ENCODE measurements around the gene ARSB. TPM values are rescaled to one million over a fixed set of nuclear protein-coding genes. Genes with fewer than 3 reads are reported as not detected.
A peak's percentile ranks its signal among the peaks of the same experiment; 100 is the strongest.

The ARSB gene
- total and polyA plus RNA-seq, 2 experiments from 2014 or later: 16.0 to 25.5 TPM

DNA sequence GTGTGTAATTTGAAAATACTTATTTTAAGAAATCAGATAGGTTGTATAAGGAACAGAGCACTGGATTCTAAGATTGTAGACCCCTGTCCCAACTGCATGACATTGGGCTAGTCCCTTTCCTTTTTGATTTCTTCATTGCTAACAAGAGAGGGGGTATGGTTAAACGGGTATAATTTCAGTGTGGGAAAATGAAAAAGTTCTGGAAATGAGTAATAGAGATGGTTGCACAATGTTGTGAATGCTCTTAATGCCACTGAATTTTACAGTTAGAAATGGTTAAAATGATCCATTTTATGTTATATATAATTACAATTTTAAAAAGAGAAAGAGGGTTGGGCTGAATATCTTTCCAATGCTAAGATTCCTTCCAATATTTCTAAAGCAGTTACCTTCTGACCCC is 233.2 kb downstream of the ARSB start:
- peak in 1 of 2 donors; percentile 44 for DNase-seq (ENCODE audit: low read depth in 1 of 2, low spot score in 1 of 2)
- no peaks in the 10 kb centered on the region for H3K27me3 ChIP-seq
- TF ChIP-seq, protein P1, sequence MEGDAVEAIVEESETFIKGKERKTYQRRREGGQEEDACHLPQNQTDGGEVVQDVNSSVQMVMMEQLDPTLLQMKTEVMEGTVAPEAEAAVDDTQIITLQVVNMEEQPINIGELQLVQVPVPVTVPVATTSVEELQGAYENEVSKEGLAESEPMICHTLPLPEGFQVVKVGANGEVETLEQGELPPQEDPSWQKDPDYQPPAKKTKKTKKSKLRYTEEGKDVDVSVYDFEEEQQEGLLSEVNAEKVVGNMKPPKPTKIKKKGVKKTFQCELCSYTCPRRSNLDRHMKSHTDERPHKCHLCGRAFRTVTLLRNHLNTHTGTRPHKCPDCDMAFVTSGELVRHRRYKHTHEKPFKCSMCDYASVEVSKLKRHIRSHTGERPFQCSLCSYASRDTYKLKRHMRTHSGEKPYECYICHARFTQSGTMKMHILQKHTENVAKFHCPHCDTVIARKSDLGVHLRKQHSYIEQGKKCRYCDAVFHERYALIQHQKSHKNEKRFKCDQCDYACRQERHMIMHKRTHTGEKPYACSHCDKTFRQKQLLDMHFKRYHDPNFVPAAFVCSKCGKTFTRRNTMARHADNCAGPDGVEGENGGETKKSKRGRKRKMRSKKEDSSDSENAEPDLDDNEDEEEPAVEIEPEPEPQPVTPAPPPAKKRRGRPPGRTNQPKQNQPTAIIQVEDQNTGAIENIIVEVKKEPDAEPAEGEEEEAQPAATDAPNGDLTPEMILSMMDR (IDR thresholded peaks at IDR 0.05; ENCODE audit: low read depth, low read length): no peak

GRCh38 chr5:78750281-78750680 is 234.8 kb downstream of the ARSB start:
- Histone ChIP-seq H3K36me3 (no peaks in the 10 kb centered on the region), H3K4me1 (ENCODE audit: low read depth) (no peaks in the 10 kb centered on the region), H3K27ac (no peak overlapping the region), H3K9me3 (ENCODE audit: low read depth) (no peaks in the 10 kb centered on the region), H3K4me3 (no peak overlapping the region), H3K27me3 (no peaks in the 10 kb centered on the region)
- no peak for DNase-seq (ENCODE audit: low read depth in 1 of 2, low spot score in 1 of 2)
- TF ChIP-seq, protein P1 (IDR thresholded peaks at IDR 0.05; ENCODE audit: low read depth, low read length): no peak

More for the DNA sequence above, 233.2 kb downstream of the ARSB start:
- Histone ChIP-seq H3K27ac (no peak overlapping the region), H3K4me3 (no peak overlapping the region), H3K9me3 (ENCODE audit: low read depth) (no peaks in the 10 kb centered on the region), H3K4me1 (ENCODE audit: low read depth) (no peaks in the 10 kb centered on the region), H3K36me3 (no peaks in the 10 kb centered on the region)

DNA sequence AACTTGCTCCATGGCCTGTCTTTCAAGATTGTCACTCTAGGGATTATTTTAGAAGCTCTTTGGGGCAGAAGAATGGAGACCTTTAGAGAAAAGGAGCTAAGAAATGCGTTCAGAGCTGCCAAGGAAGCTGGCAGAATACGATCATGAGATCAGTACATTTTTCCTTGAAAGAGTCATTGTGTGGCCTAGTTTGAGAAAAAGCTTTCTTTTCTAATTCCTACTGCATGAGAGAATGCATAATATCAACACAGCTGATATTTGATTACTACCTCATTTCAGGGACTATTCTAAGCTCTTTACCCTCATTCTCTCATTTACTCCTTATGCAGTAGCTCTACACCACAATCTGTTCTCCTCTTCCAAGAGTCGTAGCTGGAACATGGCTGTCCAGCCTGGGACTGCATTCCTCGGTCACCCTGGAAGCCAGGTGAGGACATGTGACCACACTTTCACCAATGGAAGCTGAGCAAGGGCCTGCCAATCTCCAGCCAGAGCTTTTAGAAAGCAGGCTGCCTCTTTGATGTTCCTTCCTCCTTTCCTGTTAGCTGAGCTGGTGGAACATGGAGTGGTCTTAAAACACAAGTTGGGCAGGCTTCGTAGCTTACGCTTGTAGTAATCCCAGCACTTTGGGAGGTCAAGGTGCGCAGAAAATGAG is 237.3 kb downstream of the ARSB start:
- DNase-seq (ENCODE audit: low read depth in 1 of 2, low spot score in 1 of 2): peak in 1 of 2 donors; percentile 55
- TF ChIP-seq, protein P1 (IDR thresholded peaks at IDR 0.05; ENCODE audit: low read depth, low read length): no peak
- H3K27ac ChIP-seq: no peak overlapping the region
- no peaks in the 10 kb centered on the region for H3K9me3 ChIP-seq (ENCODE audit: low read depth)
- no peak overlapping the region for H3K4me3 ChIP-seq
- H3K27me3 ChIP-seq: no peaks in the 10 kb centered on the region
- no peaks in the 10 kb centered on the region for H3K36me3 ChIP-seq
- H3K4me1 ChIP-seq (ENCODE audit: low read depth): no peaks in the 10 kb centered on the region

- Histone ChIP-seq H3K36me3 (no peaks in the 10 kb centered on the region), H3K9me3 (ENCODE audit: low read depth) (no peaks in the 10 kb centered on the region), H3K4me1 (ENCODE audit: low read depth) (no peaks in the 10 kb centered on the region), H3K27ac (no peak overlapping the region), H3K4me3 (no peak overlapping the region), H3K27me3 (no peaks in the 10 kb centered on the region)
- TF ChIP-seq, protein P1 (IDR thresholded peaks at IDR 0.05; ENCODE audit: low read depth, low read length): no peak
- no peak for DNase-seq (ENCODE audit: low read depth in 1 of 2, low spot score in 1 of 2)
Observed at GRCh38 chr5:78747055-78747454, 238.1 kb downstream of the ARSB start.

DNA sequence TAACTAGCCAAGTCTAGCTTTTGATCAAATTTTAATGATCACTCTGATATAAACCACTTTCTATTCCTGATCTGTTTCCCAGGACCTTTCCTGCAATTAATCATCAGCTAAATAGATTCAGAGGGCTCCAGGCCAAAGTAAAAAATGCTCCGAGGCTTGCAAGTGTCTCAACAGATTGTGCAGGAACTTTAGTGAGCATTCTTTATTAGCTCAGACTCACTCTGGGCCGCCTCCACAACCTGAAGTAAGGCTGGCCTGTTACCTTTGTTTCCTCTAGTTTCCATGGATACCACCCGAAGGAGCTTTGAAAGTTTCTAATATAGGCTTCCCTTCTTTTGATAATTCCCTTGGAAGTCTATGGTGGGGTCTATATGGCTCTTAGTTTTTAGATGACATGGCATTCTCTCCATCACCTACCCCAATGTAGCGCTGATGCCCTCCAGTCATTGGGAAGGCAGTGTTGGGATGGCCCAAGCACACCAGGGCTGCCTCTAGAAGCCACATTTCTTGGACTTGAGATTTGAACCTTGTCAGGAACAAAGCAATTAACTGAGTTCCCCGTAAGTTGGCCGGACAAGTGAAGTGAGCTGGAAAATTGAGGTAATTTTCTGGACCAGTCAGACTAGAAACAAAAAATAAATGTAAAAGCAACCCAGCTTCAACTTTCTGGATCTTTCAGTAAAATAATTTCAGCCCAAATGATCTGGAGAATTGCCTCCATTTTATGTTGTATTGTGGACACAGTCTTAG is 238.9 kb downstream of the ARSB start:
- Histone ChIP-seq H3K36me3 (no peaks in the 10 kb centered on the region), H3K27ac (no peak overlapping the region), H3K9me3 (ENCODE audit: low read depth) (no peaks in the 10 kb centered on the region), H3K4me1 (ENCODE audit: low read depth) (no peaks in the 10 kb centered on the region), H3K27me3 (no peaks in the 10 kb centered on the region), H3K4me3 (no peak overlapping the region)
- TF ChIP-seq, protein P1 (IDR thresholded peaks at IDR 0.05; ENCODE audit: low read depth, low read length): no peak
- no peak for DNase-seq (ENCODE audit: low read depth in 1 of 2, low spot score in 1 of 2)
